PFSK-1 (cell line): ENCODE results near the gene ARID5A.

Experiments
- POLR2AphosphoS5 ChIP-seq: IDR thresholded peaks from 2 replicates; pipeline ENCODE4 v1.6.1; 2012; ENCODE audit warnings: low read depth, mild to moderate bottlenecking, control low read depth, low read length, moderate library complexity
- TAF1 ChIP-seq: IDR thresholded peaks from 2 replicates; pipeline ENCODE4 v1.6.1; 2012; ENCODE audit warnings: low read length, control low read depth, borderline replicate concordance; ENCODE audit not compliant: insufficient read depth

DNA sequence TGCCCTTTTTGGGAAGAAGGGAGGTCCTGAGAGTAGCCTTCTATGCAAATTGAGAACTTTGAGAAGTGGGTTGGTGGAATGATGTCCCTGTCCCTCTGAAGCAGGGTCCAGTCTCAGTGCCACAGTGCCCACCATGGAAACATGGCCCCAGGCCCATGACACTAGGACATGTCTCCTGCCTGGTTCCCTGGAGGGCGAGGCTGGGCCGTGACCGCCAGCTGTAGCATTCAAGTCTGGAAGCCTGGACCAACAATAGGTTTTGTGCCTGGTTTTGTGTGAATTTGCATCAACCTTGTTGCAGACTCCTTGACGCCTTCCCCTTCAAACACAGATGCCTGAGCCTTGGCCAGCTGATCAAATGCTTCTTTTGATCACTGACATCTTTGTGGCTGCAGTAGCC is 27.5 kb downstream of the ARID5A start:
- TF ChIP-seq POLR2AphosphoS5 = no peak
- no peak for TF ChIP-seq TAF1
